IMR-90 (cell line): Measurements from ENCODE around the gene PPP1R14B. TPM values are rescaled to one million over a fixed set of nuclear protein-coding genes. Genes with fewer than 3 reads are reported as not detected.

Source experiments
- ATAC-seq: fragments of 200-7000 bp; cut with Tn5 transposase; 2 replicates; pipeline ENCODE4 v1.9.1; 2020; ENCODE audit warnings: low read depth, mild to moderate bottlenecking, moderate library complexity
- BruUV-seq: library from RNA; stranded (reverse); fragments of 400-500 nt; replicated peaks from 2 replicates; lab custom pipeline; 2021; lab: Mats Ljungman, UMichigan
- CTCF ChIA-PET: fragments of 300-600 bp; formaldehyde crosslinking; extraction: SDS; loops from one replicate; lab custom pipeline; 2021; ENCODE audit warnings: antibody characterized with exemption; lab: Yijun Ruan, JAX
- POLR2A ChIA-PET: fragments of 300-600 bp; sonication (Branson Sonifier 250); formaldehyde crosslinking; loops from one replicate; lab custom pipeline; 2022; ENCODE audit warnings: antibody characterized with exemption; ENCODE audit not compliant: unreplicated experiment; lab: Charles Lee
- DNase-seq: peaks from one replicate; pipeline ENCODE4 v3.0.0; 2013
- H2AFZ ChIP-seq: replicated peaks from 2 replicates; pipeline ENCODE3; 2013; ENCODE audit warnings: low read length, mild to moderate bottlenecking; ENCODE audit not compliant: poor library complexity
- H2AK5ac ChIP-seq: 2 replicates; pipeline ENCODE4 v1.6.1; 2013; ENCODE audit warnings: low read depth, low read length, inconsistent platforms
- H2AK9ac ChIP-seq: replicated peaks from 2 replicates; pipeline ENCODE3; 2013; ENCODE audit warnings: mild to moderate bottlenecking, low read depth, low read length, moderate library complexity; ENCODE audit not compliant: poor library complexity
- H2BK120ac ChIP-seq: 2 replicates; pipeline ENCODE4 v1.6.1; 2013; ENCODE audit warnings: low read depth, low read length, inconsistent platforms
- H2BK15ac ChIP-seq: 3 replicates; pipeline ENCODE4 v1.6.1; 2013; ENCODE audit warnings: low read depth, low read length, inconsistent platforms
- H2BK20ac ChIP-seq: 2 replicates; pipeline ENCODE4 v1.6.1; 2013; ENCODE audit warnings: low read depth, mild to moderate bottlenecking, inconsistent platforms, low read length, moderate library complexity
- H2BK5ac ChIP-seq: 2 replicates; pipeline ENCODE4 v1.6.1; 2013; ENCODE audit warnings: mild to moderate bottlenecking, low read depth, low read length, inconsistent platforms; ENCODE audit not compliant: poor library complexity, severe bottlenecking
- H3K14ac ChIP-seq: replicated peaks from 2 replicates; pipeline ENCODE4 v1.6.1; 2013; ENCODE audit warnings: low read depth, low read length, inconsistent platforms
- H3K18ac ChIP-seq: 2 replicates; pipeline ENCODE4 v1.6.1; 2013; ENCODE audit warnings: low read depth, low read length, control low read depth
- H3K23ac ChIP-seq: 2 replicates; pipeline ENCODE4 v1.6.1; 2013; ENCODE audit warnings: low read depth, low read length, inconsistent platforms
- H3K27ac ChIP-seq: 2 replicates; pipeline ENCODE4 v1.5.1; 2013; ENCODE audit warnings: mild to moderate bottlenecking, control low read depth, low read length; ENCODE audit not compliant: insufficient read depth
- H3K27me3 ChIP-seq: 2 replicates; pipeline ENCODE4 v1.6.1; 2013; ENCODE audit warnings: low read length; ENCODE audit not compliant: control insufficient read depth, insufficient read depth
- H3K36me3 ChIP-seq: 2 replicates; pipeline ENCODE4 v1.6.1; 2013; ENCODE audit warnings: low read length, mixed read lengths; ENCODE audit not compliant: control insufficient read depth, insufficient read depth
- H3K4ac ChIP-seq: 2 replicates; pipeline ENCODE4 v1.6.1; 2013; ENCODE audit warnings: low read depth, low read length, inconsistent platforms
- H3K4me1 ChIP-seq: 2 replicates; pipeline ENCODE4 v1.6.1; 2013; ENCODE audit warnings: low read length, mixed read lengths; ENCODE audit not compliant: control insufficient read depth, insufficient read depth
- H3K4me2 ChIP-seq: 2 replicates; pipeline ENCODE4 v1.6.1; 2013; ENCODE audit warnings: low read depth, mild to moderate bottlenecking, control low read depth, low read length, moderate library complexity
- H3K4me3 ChIP-seq: 2 replicates; pipeline ENCODE4 v1.5.1; 2013; ENCODE audit warnings: low read depth, mild to moderate bottlenecking, control low read depth, low read length, moderate library complexity; ENCODE audit not compliant: insufficient read depth
- H3K56ac ChIP-seq: 2 replicates; pipeline ENCODE4 v1.6.1; 2013; ENCODE audit warnings: low read length, inconsistent platforms; ENCODE audit not compliant: insufficient read depth; ENCODE audit errors: extremely low read depth
- H3K79me1 ChIP-seq, 2 experiments: 2 replicates each; pipeline ENCODE4 v1.6.1; 2013; ENCODE audit warnings: low read length in 2 of 2, inconsistent platforms in 1 of 2, low read depth in 1 of 2
- H3K9ac ChIP-seq: 2 replicates; pipeline ENCODE4 v1.6.1; 2013; ENCODE audit warnings: low read depth, low read length, control low read depth
- H3K9me1 ChIP-seq: 2 replicates; pipeline ENCODE4 v1.6.1; 2013; ENCODE audit warnings: low read length, inconsistent platforms; ENCODE audit not compliant: insufficient read depth
- H3K9me3 ChIP-seq: 2 replicates; pipeline ENCODE4 v1.6.1; 2013; ENCODE audit warnings: low read length; ENCODE audit not compliant: control insufficient read depth, insufficient read depth
- H4K20me1 ChIP-seq: 2 replicates; pipeline ENCODE4 v1.6.1; 2013; ENCODE audit warnings: low read length, inconsistent platforms; ENCODE audit not compliant: insufficient read depth
- H4K5ac ChIP-seq: 2 replicates; pipeline ENCODE4 v1.6.1; 2013; ENCODE audit warnings: mild to moderate bottlenecking, low read depth, low read length, control low read depth
- H4K8ac ChIP-seq, 2 experiments: 2 replicates each; pipeline ENCODE4 v1.6.1; 2013; ENCODE audit warnings: low read depth in 2 of 2, low read length in 2 of 2, control low read depth in 1 of 2, inconsistent platforms in 1 of 2
- H4K91ac ChIP-seq: 2 replicates; pipeline ENCODE4 v1.6.1; 2013; ENCODE audit warnings: low read depth, low read length, inconsistent platforms; ENCODE audit not compliant: insufficient read depth
- CTCF ChIP-seq: conservative IDR thresholded peaks from 2 replicates; pipeline ENCODE4 v1.5.1; 2012; ENCODE audit warnings: mild to moderate bottlenecking, low read depth, low read length, improper control_type of control experiment
- MXI1 ChIP-seq: IDR thresholded peaks from 2 replicates; pipeline ENCODE4 v1.6.1; 2012; ENCODE audit warnings: low read depth, mild to moderate bottlenecking, low read length, moderate library complexity, borderline replicate concordance
- WGBS, 2 experiments: methylation state at CpG; one replicate each; pipeline versions ENCODE4 v1.1.5 to v1.1.7; 2013; ENCODE audit warnings: missing lambda C conversion rate in 2 of 2; ENCODE audit not compliant: insufficient read length in 1 of 2; ENCODE audit errors: extremely low coverage in 2 of 2; 5-methylcytosine and 5-hydroxymethylcytosine counted together
- dilution Hi-C: fragments of 300-500 bp; cut with HindIII; formaldehyde crosslinking; loops from one replicate; pipeline ENCODE4 v1.14.3; 2018; ENCODE audit warnings: low sequenced_read_pairs; ENCODE audit not compliant: unreplicated experiment
- in situ Hi-C: fragments of 300-500 bp; cut with MboI; formaldehyde crosslinking; loops from 3 replicates; pipeline ENCODE4 v1.14.3; 2019; ENCODE audit warnings: low sequenced_read_pairs, inconsistent platforms, mixed read lengths
- intact Hi-C: fragments of 100-400 bp; cut with micrococcal nuclease; formaldehyde crosslinking; loops from 2 replicates; pipeline ENCODE4 v1.10.0; 2022
- polyA plus RNA-seq, 3 experiments: library from polyadenylated mRNA; depleted of rRNA; stranded (reverse); fragments of >200 nt; gene quantifications; 2 replicates each; pipeline ENCODE4 v1.2.3, GENCODE V29; 2012; ENCODE audit warnings: low replicate concordance in 1 of 3
- total RNA-seq: library from RNA; depleted of rRNA; stranded (reverse); fragments of >200 nt; gene quantifications from 2 replicates; pipeline ENCODE4 v1.2.3, GENCODE V29; 2012

The PPP1R14B gene
- total and polyA plus RNA-seq, 2 of the 4 experiments (the other 2 are of a cell fraction): 176 to 257 TPM

- Histone ChIP-seq H3K4me3 (no peak overlapping the region), H4K20me1 (peaks cover 9% of the 10 kb centered on the region; the same call in 1 of the 2 replicates), H3K56ac (no peak overlapping the region), H3K36me3 (peaks cover 77% of the 10 kb centered on the region), H3K4ac (no peak overlapping the region), H2BK120ac (no peak overlapping the region), H2BK15ac (no peak overlapping the region), H3K27ac (no peak overlapping the region), H3K23ac (no peak overlapping the region), H4K8ac (no peak overlapping the region), H2BK20ac (no peak overlapping the region), H3K4me1 (no peaks in the 10 kb centered on the region), H3K79me1 (peaks cover 31 to 62% of the 10 kb centered on the region in 2 experiments), H2AK9ac (no peak overlapping the region), H3K4me2 (no peak overlapping the region), H3K9me3 (no peaks in the 10 kb centered on the region), H3K14ac (no peak overlapping the region), H3K9me1 (no peaks in the 10 kb centered on the region; the same call in 1 of the 2 replicates), H3K27me3 (no peaks in the 10 kb centered on the region), H4K5ac (no peak overlapping the region), H4K91ac (no peak overlapping the region), H3K18ac (no peak overlapping the region), H2BK5ac (no peak overlapping the region), H2AFZ (no peak overlapping the region), H3K9ac (no peak overlapping the region), H2AK5ac (no peak overlapping the region)
- no peak for DNase-seq
- intact Hi-C loops: no loop called here
- POLR2A ChIA-PET: no interaction called here
- CTCF ChIA-PET: no interaction called here
- TF ChIP-seq CTCF (no peak), MXI1 (no peak)
- ATAC-seq: no peak
- no CpG with 5 or more reads among the region's 2 CpGs for WGBS, 2 experiments
- dilution Hi-C loops: no loop called here
- in situ Hi-C loops: no loop called here
- BruUV-seq: no TSS peak
Measured at GRCh38 chr11:64198511-64198910, 48.2 kb downstream of the PPP1R14B start.
